LHCN-M2 (cell line): Measurements from ENCODE around the gene SLC26A3. TPM values are rescaled to one million over a fixed set of nuclear protein-coding genes. Genes with fewer than 3 reads are reported as not detected.

Experiments used
- DNase-seq: peaks from one replicate; pipeline ENCODE4 v3.0.0-alpha.2; 2012; ENCODE audit warnings: low read depth
- total RNA-seq: library from RNA; depleted of rRNA; stranded (reverse); fragments of >200 nt; gene quantifications from 2 replicates; pipeline ENCODE4 v1.2.3, GENCODE V29; 2014; rRNA removed

The SLC26A3 gene
- total RNA-seq, 1 experiment from 2014 or later, result not detected

DNA sequence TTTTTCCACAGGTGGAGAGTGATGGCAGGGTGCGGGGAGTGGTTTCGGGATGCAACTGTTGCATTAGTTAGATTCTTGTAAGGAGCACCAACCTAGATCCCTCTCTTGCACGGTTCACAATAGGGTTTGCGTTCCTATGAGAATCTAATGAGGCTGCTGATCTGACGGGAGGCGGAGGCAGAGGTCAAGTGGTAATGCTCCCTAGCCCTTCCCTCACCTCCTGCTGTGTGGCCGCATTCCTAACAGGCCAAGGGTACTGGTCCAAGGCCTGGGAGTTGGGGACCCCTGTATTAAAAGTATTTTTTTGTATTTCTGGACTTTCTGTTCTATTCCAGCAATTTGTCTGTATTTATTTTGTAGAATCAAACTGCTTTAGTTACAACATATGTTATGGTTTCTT is 51.9 kb downstream of the SLC26A3 start:
- no peak for DNase-seq

DNA sequence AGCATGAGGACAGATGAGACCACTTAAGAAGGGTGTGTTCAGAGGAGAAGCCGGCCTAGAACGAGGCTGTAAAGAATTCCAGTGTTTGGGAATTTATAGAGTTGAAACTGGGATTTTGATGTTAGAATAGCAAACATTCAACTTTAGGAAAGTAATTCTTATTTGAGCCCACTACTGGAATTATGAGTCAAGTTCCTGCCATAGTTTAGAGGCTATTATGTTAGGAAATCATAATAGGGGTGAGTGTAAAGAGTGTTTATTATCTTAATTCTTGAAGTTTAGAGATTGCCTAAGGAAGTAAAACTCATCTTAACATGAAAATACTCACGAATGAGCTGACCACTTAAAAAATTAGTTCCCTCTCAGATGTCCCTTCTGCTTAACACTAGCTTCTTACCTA is 57.0 kb downstream of the SLC26A3 start:
- DNase-seq, result no peak

DNA sequence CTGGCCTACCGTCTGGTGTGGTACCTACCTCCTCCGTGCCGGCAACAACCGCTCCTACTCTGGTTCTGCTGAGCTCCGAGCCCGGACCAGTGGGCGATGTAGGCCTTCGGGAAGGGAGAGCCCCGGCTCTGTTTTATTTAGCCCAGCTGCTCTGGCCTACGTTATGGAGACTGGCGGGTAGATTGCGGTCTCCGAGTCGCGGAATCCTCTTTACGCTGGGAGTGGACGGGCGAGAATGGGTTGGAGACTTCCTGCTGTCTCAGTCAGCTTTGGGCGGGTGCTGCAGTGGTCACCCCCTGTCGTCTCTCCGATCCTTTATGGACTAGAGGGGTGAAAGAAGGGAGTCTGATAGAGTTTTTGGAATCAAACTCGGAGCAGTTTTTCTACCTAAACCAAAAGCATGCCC is 58.7 kb downstream of the SLC26A3 start:
- no peak for DNase-seq

DNA sequence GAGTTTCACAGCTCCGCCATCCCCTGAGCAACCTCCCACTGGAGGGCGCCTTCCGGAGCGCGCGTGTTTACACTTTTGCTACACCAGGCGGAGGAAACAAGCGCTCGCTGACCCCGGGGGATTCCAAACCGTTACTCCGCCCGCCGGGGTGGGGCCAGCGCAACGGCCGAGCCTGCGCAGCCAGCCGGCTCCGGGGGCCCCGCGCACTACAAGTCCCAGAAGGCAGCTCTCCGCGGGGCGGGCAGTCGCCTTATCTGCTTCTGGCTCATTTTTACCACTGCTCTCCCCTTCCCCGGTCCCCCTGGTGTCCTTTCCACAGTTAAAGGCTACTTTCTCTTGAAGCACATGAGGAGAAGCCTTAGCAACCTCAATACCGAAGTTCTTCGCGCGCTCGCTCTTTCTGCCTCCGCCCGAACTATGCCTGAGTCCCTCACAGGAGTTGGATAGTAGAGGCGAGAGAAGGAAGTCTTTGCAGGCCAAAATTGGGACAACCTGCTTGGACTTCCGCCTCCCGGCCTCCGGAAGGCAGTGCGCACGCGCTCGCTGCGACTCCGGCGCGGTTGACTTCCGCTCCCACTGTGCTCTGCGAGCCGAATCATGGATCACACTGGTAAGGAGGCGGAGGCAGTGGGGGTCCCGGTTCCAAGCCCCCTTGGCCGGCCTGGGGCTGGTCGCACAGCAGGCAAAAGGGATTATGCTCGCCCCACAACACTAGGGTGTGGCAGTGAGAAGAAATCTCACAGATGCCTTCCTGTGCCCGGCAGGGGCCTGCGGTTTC is 59.3 kb downstream of the SLC26A3 start, which contains the start of gene CBLL1:
Gene CBLL1, plus strand, starts transcription at position 576 of the 778 bp plus-strand sequence. Its CDS starts 22 bp downstream, at position 598.
- peak; percentile 96 for DNase-seq

DNA sequence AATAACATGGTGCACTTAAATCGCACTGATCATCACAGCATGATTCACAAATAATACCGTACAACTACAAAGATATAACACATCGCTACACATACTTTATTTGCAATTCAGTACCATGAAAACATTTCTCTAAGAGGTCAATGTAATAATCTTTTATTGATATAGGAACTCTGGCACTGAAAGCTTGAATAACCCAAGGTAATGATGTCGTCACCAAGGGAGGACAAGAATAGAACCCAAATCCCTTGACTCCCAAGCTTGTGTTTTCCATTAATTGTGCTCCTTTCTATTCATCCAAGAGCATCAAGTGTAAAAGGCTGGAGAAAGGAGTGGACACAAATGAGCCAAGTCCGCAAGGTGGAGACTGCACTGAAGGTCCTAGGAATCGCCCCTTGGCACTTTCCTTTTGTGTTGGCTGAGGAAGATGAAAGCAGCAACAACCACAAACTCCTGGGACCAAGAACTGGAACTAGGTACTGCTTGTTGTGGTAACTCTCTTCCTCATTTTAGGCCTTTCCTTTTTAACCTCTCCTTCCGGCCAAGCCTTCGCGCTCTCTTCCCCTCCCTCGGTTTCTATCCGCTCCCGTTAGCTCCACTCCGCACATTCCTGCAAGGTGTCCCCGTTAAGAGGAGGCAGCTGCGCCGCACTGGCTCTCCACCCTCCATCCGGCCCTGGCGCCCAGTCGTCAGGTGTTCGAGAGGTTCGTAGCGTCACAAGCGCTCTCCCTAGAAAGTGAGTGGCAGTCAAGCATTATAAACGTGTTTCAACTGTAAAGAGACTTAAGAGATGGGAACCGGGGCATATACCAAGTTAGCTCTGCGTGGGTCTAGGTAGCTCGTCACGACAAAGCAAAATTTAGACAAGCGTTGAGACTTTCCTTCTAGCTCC is 60.1 kb downstream of the SLC26A3 start:
- no peak for DNase-seq

- DNase-seq, result no peak
Observed at GRCh38 chr7:107728276-107728675, 74.7 kb downstream of the SLC26A3 start.

DNA sequence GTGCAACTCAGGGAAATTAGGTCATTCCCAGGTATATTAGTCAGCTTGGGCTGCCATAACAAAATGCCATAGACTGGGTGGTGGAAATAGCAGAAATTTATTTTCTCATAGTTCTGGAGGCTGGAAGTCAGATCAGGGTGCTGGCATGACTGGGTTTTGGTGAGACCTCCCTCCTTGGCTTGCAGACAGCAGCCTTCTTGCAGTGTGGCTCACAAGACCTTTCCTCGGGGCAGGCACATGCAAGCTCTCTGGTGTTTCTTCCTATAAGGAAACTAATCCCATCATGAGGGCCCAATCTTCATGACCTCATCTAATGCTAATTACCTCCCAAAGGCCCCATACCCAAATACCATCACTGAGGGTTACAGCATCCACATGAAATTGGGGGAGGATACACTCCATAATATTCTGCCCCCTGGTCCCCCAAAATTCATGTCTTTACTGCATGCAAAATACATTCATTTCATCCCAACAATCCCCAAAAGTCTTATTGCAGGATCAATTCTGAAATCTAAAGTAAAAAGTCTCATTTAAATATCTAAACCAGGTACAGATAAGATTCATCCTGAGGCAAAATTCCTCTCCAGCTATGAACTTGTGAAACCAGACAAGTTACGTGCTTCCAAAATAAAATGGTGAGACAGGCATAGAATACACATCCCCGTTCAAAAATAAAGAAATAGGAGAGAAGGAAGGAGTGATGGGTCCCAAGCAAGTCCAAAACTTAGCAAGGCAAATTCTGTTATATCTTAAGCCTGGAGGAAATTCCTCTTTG is 76.5 kb downstream of the SLC26A3 start:
- DNase-seq, result no peak

DNA sequence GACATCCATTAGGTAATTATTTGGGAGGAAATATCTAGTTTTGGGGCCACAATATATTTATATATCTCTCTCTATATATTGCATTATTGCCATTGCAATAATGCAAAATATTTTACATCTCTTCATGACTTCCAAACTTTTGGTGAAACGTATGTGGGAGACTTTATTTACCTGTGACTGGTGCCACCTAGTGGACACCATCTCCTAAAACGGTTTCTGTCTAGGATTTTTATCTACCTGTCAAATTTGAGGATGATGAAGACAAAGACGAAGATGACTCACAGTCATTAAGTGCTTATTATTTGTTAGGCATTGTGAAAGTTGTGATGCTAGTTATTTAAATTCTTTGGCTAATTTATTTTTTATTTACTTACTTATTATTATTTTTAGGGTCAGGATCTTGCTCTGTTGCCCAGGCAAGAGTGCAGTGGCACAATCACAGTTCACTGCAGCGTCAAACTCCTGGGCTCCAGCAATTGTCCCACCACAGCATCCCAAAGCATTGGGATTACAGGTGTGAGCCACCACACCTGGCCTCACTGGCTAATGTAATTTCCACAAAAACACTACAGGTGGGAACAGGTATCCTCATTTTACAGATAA is 77.8 kb downstream of the SLC26A3 start:
- DNase-seq, result peak; percentile 57

- DNase-seq, result no peak
Observed at GRCh38 chr7:107723255-107723654, 79.8 kb downstream of the SLC26A3 start.

GRCh38 chr7:107721286-107721685 is 81.7 kb downstream of the SLC26A3 start:
- DNase-seq, result no peak

- DNase-seq, result no peak
Observed at GRCh38 chr7:107718456-107719193, 84.4 kb downstream of the SLC26A3 start.

GRCh38 chr7:107715531-107715930 is 87.5 kb downstream of the SLC26A3 start:
- peak; percentile 73 for DNase-seq

Other genes starting within 250 kb of the SLC26A3 start
- gene COG5, start 239.3 kb downstream of the SLC26A3 start, total RNA-seq, result 31.1 and 41.0 TPM in 2 replicates
- gene DUS4L, start 239.3 kb downstream of the SLC26A3 start, total RNA-seq, result 13.9 and 17.8 TPM in 2 replicates
- 214 and 242 TPM in 2 replicates for gene BCAP29, start 223.0 kb downstream of the SLC26A3 start, total RNA-seq
- gene SLC26A4, start 142.4 kb downstream of the SLC26A3 start, total RNA-seq, result 34.8 and 59.2 TPM in 2 replicates
- gene CBLL1, start 59.1 kb downstream of the SLC26A3 start, total RNA-seq, result 37.6 and 42.8 TPM in 2 replicates
- 109 and 220 TPM in 2 replicates for gene DLD, start 88.0 kb upstream of the SLC26A3 start, total RNA-seq
- 140 and 161 TPM in 2 replicates for gene LAMB1, start 199.9 kb upstream of the SLC26A3 start, total RNA-seq